ENCODE data around the gene PTTG1IP2. TPM values are rescaled to one million over a fixed set of nuclear protein-coding genes. Genes with fewer than 3 reads are reported as not detected.
A peak's percentile ranks its signal among the peaks of the same experiment; 100 is the strongest.

Gene PTTG1IP2
- total and polyA plus RNA-seq, 8 donors, result not detected

- no peak for ATAC-seq
- Histone ChIP-seq H3K27ac (no peak overlapping the region), H3K4me3 (no peak overlapping the region), H3K27me3 (no peaks in the 10 kb centered on the region), H3K36me3 (no peaks in the 10 kb centered on the region), H3K9me3 (no peaks in the 10 kb centered on the region), H3K4me1 (no peaks in the 10 kb centered on the region)
- 81 to 83% methylated on average over 6 of the region's 6 CpGs for WGBS, 2 donors
- DNase-seq, result no peak
- no peak for FAIRE-seq
- TF ChIP-seq CTCF (IDR thresholded peaks at IDR 0.05), result no peak
- intact Hi-C loops (cut with DNase I), result no loop called here
Measured at GRCh38 chr7:90485734-90486316, 16.4 kb downstream of the PTTG1IP2 start.

- Histone ChIP-seq H3K27ac (no peak overlapping the region), H3K36me3 (no peaks in the 10 kb centered on the region), H3K27me3 (no peaks in the 10 kb centered on the region), H3K4me3 (no peak overlapping the region), H3K9me3 (no peaks in the 10 kb centered on the region), H3K4me1 (no peaks in the 10 kb centered on the region)
- 54 to 83% methylated on average over 2 of the region's 2 CpGs for WGBS, 2 donors
- DNase-seq (no peak), ATAC-seq (no peak), FAIRE-seq (no peak)
- intact Hi-C loops (cut with DNase I), result no loop called here
- no peak for TF ChIP-seq CTCF (IDR thresholded peaks at IDR 0.05)
Measured at GRCh38 chr7:90487808-90488207, 18.4 kb downstream of the PTTG1IP2 start.

- 69 to 82% methylated on average over 1 of the region's 1 CpG for WGBS, 2 donors
Measured at GRCh38 chr7:90488220-90488619, 18.8 kb downstream of the PTTG1IP2 start.

GRCh38 chr7:90492250-90492649 lies 22.8 kb downstream of the PTTG1IP2 start:
- no peak for FAIRE-seq
- intact Hi-C loops (cut with DNase I), result no loop called here
- H3K27ac ChIP-seq, result no peak overlapping the region
- no peak for DNase-seq
- no peak for TF ChIP-seq CTCF (IDR thresholded peaks at IDR 0.05)
- H3K36me3 ChIP-seq, result no peaks in the 10 kb centered on the region
- no peak overlapping the region for H3K4me3 ChIP-seq
- H3K27me3 ChIP-seq, result no peaks in the 10 kb centered on the region
- no peaks in the 10 kb centered on the region for H3K9me3 ChIP-seq
- no peak for ATAC-seq
- 91 to 96% methylated on average over 6 of the region's 6 CpGs for WGBS, 2 donors
- H3K4me1 ChIP-seq, result no peaks in the 10 kb centered on the region

More at GRCh38 chr7:90488220-90488619, 18.8 kb downstream of the PTTG1IP2 start:
- Histone ChIP-seq H3K27me3 (no peaks in the 10 kb centered on the region), H3K4me1 (no peaks in the 10 kb centered on the region), H3K4me3 (no peak overlapping the region), H3K27ac (no peak overlapping the region), H3K36me3 (no peaks in the 10 kb centered on the region), H3K9me3 (no peaks in the 10 kb centered on the region)
- intact Hi-C loops (cut with DNase I), result no loop called here
- TF ChIP-seq CTCF (IDR thresholded peaks at IDR 0.05), result no peak
- DNase-seq (no peak), ATAC-seq (no peak), FAIRE-seq (peak; percentile 39)

- Histone ChIP-seq H3K27ac (no peak overlapping the region), H3K36me3 (no peaks in the 10 kb centered on the region), H3K27me3 (no peaks in the 10 kb centered on the region), H3K4me1 (no peaks in the 10 kb centered on the region), H3K4me3 (no peak overlapping the region), H3K9me3 (no peaks in the 10 kb centered on the region)
- WGBS, 2 donors, result 88 to 100% methylated on average over 1 of the region's 1 CpG
- no peak for ATAC-seq
- FAIRE-seq, result no peak
- TF ChIP-seq CTCF (IDR thresholded peaks at IDR 0.05), result no peak
- DNase-seq, result no peak
- intact Hi-C loops (cut with DNase I), result no loop called here
Measured at GRCh38 chr7:90495241-90495640, 25.8 kb downstream of the PTTG1IP2 start.
